Skeletal muscle satellite cell (primary cell): Measurements from ENCODE around the gene ANKS3.

Experiments
- H3K27me3 ChIP-seq: 2 replicates; pipeline ENCODE4 v1.7.0; 2013; ENCODE audit warnings: low read length; ENCODE audit not compliant: control insufficient read depth, insufficient read depth
- H3K36me3 ChIP-seq: 2 replicates; pipeline ENCODE4 v1.7.0; 2013; ENCODE audit warnings: mild to moderate bottlenecking, control low read depth, low read length; ENCODE audit not compliant: insufficient read depth
- H3K4me1 ChIP-seq: 2 replicates; pipeline ENCODE4 v1.7.0; 2013; ENCODE audit warnings: low read length; ENCODE audit not compliant: control insufficient read depth, insufficient read depth
- H3K4me2 ChIP-seq: 2 replicates; pipeline ENCODE4 v1.7.0; 2013; ENCODE audit warnings: mild to moderate bottlenecking, low read length
- H3K4me3 ChIP-seq: 2 replicates; pipeline ENCODE4 v1.7.0; 2013; ENCODE audit warnings: low read length
- H3K9ac ChIP-seq: 2 replicates; pipeline ENCODE4 v1.7.0; 2013; ENCODE audit warnings: mild to moderate bottlenecking, low read depth, low read length, moderate library complexity
- H3K9me3 ChIP-seq: replicated peaks from 2 replicates; pipeline ENCODE4 v1.7.0; 2013; ENCODE audit warnings: mild to moderate bottlenecking, control low read depth, low read length

ANKS3 gene

GRCh38 chr16:4698321-4699045 lies 35.6 kb downstream of the ANKS3 start:
- Histone ChIP-seq H3K36me3 (peaks cover 62% of the 10 kb centered on the region), H3K4me1 (peaks cover 14% of the 10 kb centered on the region), H3K9ac (no peak overlapping the region), H3K4me3 (no peak overlapping the region), H3K4me2 (no peak overlapping the region), H3K9me3 (no peaks in the 10 kb centered on the region), H3K27me3 (no peaks in the 10 kb centered on the region)

GRCh38 chr16:4697848-4698291 lies 36.2 kb downstream of the ANKS3 start:
- H3K9ac ChIP-seq: no peak overlapping the region
- peaks cover 62% of the 10 kb centered on the region for H3K36me3 ChIP-seq
- peaks cover 17% of the 10 kb centered on the region for H3K4me1 ChIP-seq
- no peaks in the 10 kb centered on the region for H3K27me3 ChIP-seq
- no peak overlapping the region for H3K4me3 ChIP-seq
- H3K9me3 ChIP-seq: no peaks in the 10 kb centered on the region
- H3K4me2 ChIP-seq: no peak overlapping the region

- H3K9me3 ChIP-seq: no peaks in the 10 kb centered on the region
- no peak overlapping the region for H3K4me2 ChIP-seq
- peaks cover 59% of the 10 kb centered on the region for H3K36me3 ChIP-seq
Observed at GRCh38 chr16:4696905-4697847, 36.9 kb downstream of the ANKS3 start.

GRCh38 chr16:4696172-4696904 lies 37.7 kb downstream of the ANKS3 start:
- H3K36me3 ChIP-seq: peaks cover 55% of the 10 kb centered on the region
- H3K9ac ChIP-seq: no peak overlapping the region
- H3K4me2 ChIP-seq: no peak overlapping the region
- H3K4me3 ChIP-seq: no peak overlapping the region
- no peaks in the 10 kb centered on the region for H3K9me3 ChIP-seq
- H3K4me1 ChIP-seq: peaks cover 25% of the 10 kb centered on the region
- no peaks in the 10 kb centered on the region for H3K27me3 ChIP-seq

More at GRCh38 chr16:4696905-4697847, 36.9 kb downstream of the ANKS3 start:
- H3K9ac ChIP-seq: no peak overlapping the region
- H3K4me3 ChIP-seq: no peak overlapping the region
- H3K4me1 ChIP-seq: peaks cover 24% of the 10 kb centered on the region
- no peaks in the 10 kb centered on the region for H3K27me3 ChIP-seq

GRCh38 chr16:4695473-4696171 lies 38.4 kb downstream of the ANKS3 start:
- H3K9ac ChIP-seq: no peak overlapping the region
- peaks cover 25% of the 10 kb centered on the region for H3K4me1 ChIP-seq
- no peaks in the 10 kb centered on the region for H3K27me3 ChIP-seq
- peak overlapping the region; percentile 90 for H3K4me2 ChIP-seq
- peak overlapping the region; percentile 95 for H3K4me3 ChIP-seq
- peaks cover 48% of the 10 kb centered on the region for H3K36me3 ChIP-seq
- H3K9me3 ChIP-seq: no peaks in the 10 kb centered on the region

- Histone ChIP-seq H3K9ac (peak overlapping the region; percentile 23), H3K4me3 (peak overlapping the region; percentile 95), H3K27me3 (no peaks in the 10 kb centered on the region), H3K9me3 (no peaks in the 10 kb centered on the region), H3K36me3 (peaks cover 42% of the 10 kb centered on the region), H3K4me2 (peak overlapping the region; percentile 90), H3K4me1 (peaks cover 25% of the 10 kb centered on the region)
Observed at GRCh38 chr16:4694642-4695451, 39.2 kb downstream of the ANKS3 start.

- peak overlapping the region; percentile 90 for H3K4me2 ChIP-seq
- peak overlapping the region; percentile 95 for H3K4me3 ChIP-seq
- no peaks in the 10 kb centered on the region for H3K27me3 ChIP-seq
- H3K9ac ChIP-seq: peak overlapping the region; percentile 88
- peaks cover 25% of the 10 kb centered on the region for H3K4me1 ChIP-seq
- no peaks in the 10 kb centered on the region for H3K9me3 ChIP-seq
- H3K36me3 ChIP-seq: peaks cover 38% of the 10 kb centered on the region
Observed at GRCh38 chr16:4693956-4694641, 40.0 kb downstream of the ANKS3 start.

GRCh38 chr16:4693296-4693955 lies 40.6 kb downstream of the ANKS3 start, which contains the start of gene NUDT16L1:
TSS of gene NUDT16L1 (plus strand) at chr16:4693562. CDS start at chr16:4693727, 165 bp downstream.
- no peaks in the 10 kb centered on the region for H3K9me3 ChIP-seq
- H3K36me3 ChIP-seq: peaks cover 37% of the 10 kb centered on the region
- H3K27me3 ChIP-seq: no peaks in the 10 kb centered on the region
- peaks cover 25% of the 10 kb centered on the region for H3K4me1 ChIP-seq
- H3K4me3 ChIP-seq: peak within 1 kb of the TSS; percentile 95
- H3K9ac ChIP-seq: peak within 1 kb of the TSS; percentile 88
- peak within 1 kb of the TSS; percentile 90 for H3K4me2 ChIP-seq

- H3K9ac ChIP-seq: peak overlapping the region; percentile 62
- peaks cover 36% of the 10 kb centered on the region for H3K36me3 ChIP-seq
- H3K9me3 ChIP-seq: no peaks in the 10 kb centered on the region
- H3K4me2 ChIP-seq: peak overlapping the region; percentile 90
- peak overlapping the region; percentile 95 for H3K4me3 ChIP-seq
- H3K27me3 ChIP-seq: no peaks in the 10 kb centered on the region
- peaks cover 25% of the 10 kb centered on the region for H3K4me1 ChIP-seq
Observed at GRCh38 chr16:4692460-4693295, 41.4 kb downstream of the ANKS3 start.
